GM19238 (cell line): ENCODE results near the gene C2orf80.
"Not testable (repeated sequence)": the region's sequence is repeated elsewhere in the genome, so short reads cannot be mapped to it uniquely, and the experiment has no call there.

Source experiments
- DNase-seq: peaks from one replicate; pipeline ENCODE4 v3.0.0; 2011; ENCODE audit warnings: low spot score; ENCODE audit not compliant: insufficient read length

C2orf80 gene

GRCh38 chr2:208189810-208190503 lies at the start of gene C2orf80:
Gene C2orf80 (minus strand): TSS chr2:208190030. CDS start chr2:208186986, 3,044 bp downstream.
- no peak for DNase-seq

GRCh38 chr2:208235860-208236259 lies 46.0 kb upstream of the C2orf80 start:
- no peak for DNase-seq

DNA sequence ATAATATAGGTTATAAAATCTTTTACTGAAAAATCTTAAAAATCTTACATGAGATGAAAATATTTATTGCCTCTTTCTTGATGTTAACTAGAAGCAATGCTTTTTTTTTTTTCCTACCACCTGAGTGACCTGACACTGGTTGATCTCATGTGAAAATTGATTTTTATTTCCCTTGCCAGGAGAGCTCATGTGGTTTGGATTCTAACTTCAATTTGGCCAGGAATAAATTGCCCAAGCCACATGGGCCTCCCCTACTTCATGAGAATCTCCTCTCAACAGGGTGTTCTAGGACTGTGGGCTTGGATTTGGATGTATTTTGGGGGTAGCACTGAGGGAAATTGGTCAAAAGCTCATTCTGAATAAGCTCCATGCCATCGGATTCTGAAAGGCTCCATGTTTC lies 45.0 kb upstream of the C2orf80 start:
- DNase-seq, result no peak

DNA sequence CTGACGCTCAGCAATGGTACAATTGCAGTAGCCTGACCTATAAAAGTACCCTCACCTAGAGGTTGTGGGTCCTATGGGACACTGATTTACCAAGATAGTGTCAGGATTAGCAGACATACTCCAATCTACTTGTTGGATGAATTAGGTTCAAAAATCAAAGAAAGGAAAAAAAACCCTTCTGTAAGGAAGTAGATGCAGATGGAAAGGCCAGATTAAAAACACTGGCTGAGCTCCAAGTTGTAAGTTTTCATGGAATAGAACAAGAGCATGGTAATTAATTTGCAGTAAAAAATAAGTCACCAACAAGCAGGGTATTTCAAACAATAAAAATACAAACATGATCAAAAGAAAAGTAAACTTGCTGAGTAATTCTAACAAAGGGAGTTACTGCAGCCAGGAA lies 38.6 kb upstream of the C2orf80 start:
- no peak for DNase-seq

DNA sequence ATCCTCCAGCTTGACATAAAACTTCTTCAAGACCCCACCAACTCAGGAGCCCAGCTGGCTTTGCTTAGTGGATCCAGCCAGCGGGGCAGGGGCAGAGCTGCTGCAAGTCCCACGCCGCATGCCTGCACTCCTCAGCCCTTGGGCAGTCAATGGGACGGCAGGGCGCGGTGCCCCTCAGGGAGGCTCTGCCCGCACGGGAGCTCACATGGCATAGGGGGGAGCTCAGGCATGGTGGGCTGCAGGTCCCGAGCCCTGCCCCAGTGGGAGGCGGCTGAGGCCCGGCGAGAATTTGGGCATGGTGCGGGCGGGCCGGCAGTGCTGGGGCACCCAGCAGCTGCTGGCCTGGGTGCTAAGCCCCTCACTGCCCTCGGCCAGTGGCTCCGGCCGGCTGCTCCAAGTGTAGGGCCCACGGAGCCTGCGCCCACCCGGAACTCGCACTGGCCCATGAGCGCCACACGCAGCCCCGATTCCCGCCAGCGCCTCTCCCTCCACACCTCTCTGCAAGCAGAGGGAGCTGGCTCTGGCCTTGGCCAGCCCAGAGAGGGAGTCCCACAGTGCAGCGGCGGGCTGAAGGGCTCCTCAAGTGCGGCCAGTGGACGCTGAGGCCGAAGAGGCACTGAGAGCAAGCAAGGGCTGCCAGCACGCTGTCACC lies 37.9 kb upstream of the C2orf80 start:
- no peak for DNase-seq

- no peak for DNase-seq
Observed at GRCh38 chr2:208224802-208225201, 35.0 kb upstream of the C2orf80 start.

GRCh38 chr2:208222351-208222750 lies 32.5 kb upstream of the C2orf80 start:
- no peak for DNase-seq

- DNase-seq, result not testable (repeated sequence)
Observed at GRCh38 chr2:208221873-208222272, 32.0 kb upstream of the C2orf80 start.

- no peak for DNase-seq
Observed at GRCh38 chr2:208210688-208211451, 21.0 kb upstream of the C2orf80 start.

- DNase-seq, result no peak
Observed at GRCh38 chr2:208208335-208209085, 18.7 kb upstream of the C2orf80 start.

GRCh38 chr2:208207769-208208168 lies 17.9 kb upstream of the C2orf80 start:
- no peak for DNase-seq

- DNase-seq, result no peak
Observed at GRCh38 chr2:208204166-208204565, 14.3 kb upstream of the C2orf80 start.

DNA sequence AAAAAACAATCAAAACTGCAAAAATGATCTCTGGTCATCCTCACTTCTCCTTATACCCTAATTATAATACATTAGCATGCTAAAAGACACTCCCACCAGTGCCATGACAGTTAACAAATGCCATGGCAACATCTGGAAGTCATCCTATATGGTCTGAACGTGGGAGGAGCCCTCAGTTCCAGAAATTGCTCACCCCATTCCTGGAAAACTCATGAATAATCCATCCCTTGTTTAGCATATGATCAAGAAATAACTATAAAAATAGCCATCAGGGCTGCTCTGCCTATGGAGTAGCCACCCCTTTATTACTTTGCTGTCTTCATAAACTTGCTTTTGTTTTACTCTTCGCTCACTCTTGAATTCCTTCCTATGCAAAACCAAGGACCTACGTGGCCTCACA lies 5.7 kb upstream of the C2orf80 start:
- DNase-seq, result no peak

DNA sequence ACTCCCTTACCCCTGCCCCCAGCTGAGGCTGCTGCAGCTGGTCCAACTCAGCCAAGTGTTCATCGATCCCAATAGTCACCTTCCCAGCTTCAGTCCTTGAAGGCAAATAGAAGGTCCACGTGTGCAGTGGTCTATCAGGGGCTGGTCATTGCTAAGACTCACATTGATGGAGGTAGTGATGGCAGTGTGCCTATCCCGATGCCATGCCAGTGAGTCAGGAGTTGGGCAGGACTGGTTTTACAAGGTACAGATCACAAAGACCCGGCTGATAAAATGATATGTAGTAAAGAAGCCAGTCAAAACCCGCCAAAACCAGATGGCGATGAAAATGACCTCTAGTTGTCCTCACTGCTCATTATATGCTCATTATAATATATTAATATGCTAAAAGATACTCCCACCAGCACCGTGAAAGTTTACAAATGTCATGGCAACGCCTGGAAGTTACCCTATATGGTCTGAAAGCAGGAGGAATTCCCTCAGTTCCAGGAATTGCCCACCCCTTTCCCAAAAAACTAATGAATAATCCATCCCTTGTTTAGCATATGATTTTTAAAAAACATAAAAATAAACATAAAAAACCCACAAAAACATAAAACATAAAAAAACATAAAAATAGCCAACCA lies 2.9 kb upstream of the C2orf80 start:
- DNase-seq, result no peak

- no peak for DNase-seq
Observed at GRCh38 chr2:208189069-208189809, 591 bp downstream of the C2orf80 start.

DNA sequence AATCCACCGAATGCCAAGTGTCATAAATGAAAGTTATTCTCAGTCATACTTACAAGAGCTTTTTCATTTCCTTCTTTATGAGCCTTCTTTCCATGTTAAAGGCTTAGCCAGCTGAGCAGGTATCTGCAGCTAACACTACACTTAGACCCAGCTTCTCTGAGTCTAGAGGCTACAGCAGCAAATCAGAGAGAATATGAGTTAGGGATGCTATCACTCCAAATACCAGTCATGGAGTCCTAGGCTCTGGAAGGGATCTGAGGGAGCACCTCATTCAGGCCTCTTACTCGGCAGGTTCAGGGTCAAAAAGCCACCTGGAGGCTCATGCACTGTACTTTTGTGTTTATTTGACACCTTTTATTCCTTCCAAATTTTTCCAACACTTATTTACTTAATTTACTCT lies 2.9 kb downstream of the C2orf80 start:
- no peak for DNase-seq

DNA sequence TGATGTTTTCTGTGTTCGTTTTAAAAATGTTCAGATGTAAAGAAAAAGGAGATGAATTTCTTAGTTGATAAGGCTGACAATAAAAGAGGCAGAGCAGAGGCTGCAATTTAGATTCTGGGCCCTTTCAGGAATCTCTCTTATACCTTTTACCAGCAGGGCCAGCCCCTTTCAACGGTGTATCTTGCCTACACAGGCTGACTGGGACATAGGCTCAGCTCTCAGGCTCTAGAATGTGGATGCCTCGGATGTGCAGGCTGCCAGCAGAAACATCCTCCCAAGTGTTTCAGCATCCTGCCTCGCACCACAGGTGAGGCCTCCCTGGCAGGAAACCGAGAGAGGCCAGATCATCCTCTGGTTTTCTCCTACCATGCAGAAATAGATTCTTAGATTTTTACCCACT lies 3.4 kb downstream of the C2orf80 start:
- no peak for DNase-seq

GRCh38 chr2:208183972-208184705 lies 5.7 kb downstream of the C2orf80 start:
- no peak for DNase-seq

- DNase-seq, result no peak
Observed at GRCh38 chr2:208183526-208183925, 6.3 kb downstream of the C2orf80 start.

- DNase-seq, result no peak
Observed at GRCh38 chr2:208182835-208183234, 7.0 kb downstream of the C2orf80 start.
